CD4-positive, alpha-beta T cell treated with Interleukin-15 for 1 hour (primary cell): Measurements from ENCODE around the gene AKR1C2.
"Not testable (repeated sequence)": the region's sequence is repeated elsewhere in the genome, so short reads cannot be mapped to it uniquely, and the experiment has no call there.

Experiments used
- DNase-seq: peaks from one replicate; pipeline ENCODE4 v3.0.0-alpha.2; 2020

Gene AKR1C2

GRCh38 chr10:5003127-5004029, at the start of gene AKR1C2:
Gene AKR1C2 (minus strand): TSS chr10:5003857. CDS start chr10:5003835, 22 bp downstream.
- not testable (repeated sequence) for DNase-seq

DNA sequence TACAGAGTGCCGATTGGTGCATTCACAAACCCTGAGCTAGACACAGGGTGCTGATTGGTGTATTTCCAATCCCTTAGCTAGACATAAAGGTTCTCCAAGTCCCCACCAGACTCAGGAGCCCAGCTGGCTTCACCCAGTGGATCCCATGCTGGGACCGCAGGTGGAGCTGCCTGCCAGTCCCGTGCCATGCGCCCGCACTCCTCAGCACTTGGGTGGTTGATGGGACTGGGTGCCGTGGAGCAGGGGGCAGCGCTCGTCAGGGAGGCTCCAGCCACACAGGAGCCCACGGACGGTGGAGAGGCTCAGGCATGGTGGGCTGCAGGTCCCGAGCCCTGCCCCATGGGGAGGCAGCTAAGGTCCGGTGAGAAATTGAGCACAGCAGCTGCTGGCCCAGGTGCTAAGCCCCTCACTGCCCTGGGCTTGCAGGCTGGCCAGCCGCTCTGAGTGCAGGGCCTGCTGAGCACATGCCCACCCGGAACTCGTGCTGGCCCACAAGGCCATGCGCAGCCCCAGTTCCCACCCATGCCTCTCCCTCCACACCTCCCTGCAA, 49.4 kb upstream of the AKR1C2 start:
- not testable (repeated sequence) for DNase-seq

GRCh38 chr10:5047912-5048628, 44.4 kb upstream of the AKR1C2 start:
- no peak for DNase-seq

DNA sequence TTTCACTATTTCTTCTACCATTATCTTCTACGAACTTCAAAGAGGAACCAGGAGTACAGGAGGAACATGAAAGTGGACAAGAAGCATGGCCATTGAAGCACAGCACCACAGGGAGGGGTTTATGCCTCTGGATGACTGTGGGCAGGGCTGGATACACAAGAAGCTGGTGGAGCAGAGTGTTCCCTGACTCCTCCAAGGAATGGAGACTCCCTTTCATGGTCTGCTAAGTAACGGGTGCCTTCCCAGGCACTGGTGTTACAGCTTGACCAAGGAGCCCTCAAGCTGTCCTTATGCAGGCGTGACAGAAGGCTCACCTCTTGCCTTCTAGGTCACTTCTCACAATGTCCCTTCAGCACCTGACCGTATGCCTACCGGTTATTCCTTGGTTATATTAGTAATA, 43.4 kb upstream of the AKR1C2 start:
- DNase-seq, result not testable (repeated sequence)

- no peak for DNase-seq
These were observed 42.8 kb upstream of the AKR1C2 start for GRCh38 chr10:5046410-5046809.

DNA sequence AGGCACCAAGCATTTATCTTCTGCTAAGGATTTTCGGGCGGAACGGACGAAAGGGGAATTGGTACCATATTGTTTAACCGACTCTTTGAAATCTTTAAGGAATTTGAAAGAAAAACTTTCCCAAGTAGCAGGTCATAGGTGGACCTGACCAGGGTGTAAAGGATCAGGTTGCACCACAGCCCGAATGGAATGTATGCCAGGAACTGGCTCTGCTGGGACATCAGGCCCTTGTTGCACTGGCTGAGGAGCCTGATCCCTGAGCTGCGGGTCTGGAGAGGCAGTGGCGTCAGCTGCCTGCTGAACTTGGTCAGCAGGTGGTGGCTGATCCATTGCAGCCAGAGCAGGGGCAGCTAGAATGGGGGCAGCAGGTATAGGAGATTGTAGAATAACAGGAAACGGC, 41.4 kb upstream of the AKR1C2 start:
- DNase-seq, result no peak

GRCh38 chr10:5043716-5044115, 40.1 kb upstream of the AKR1C2 start:
- DNase-seq, result no peak

- DNase-seq, result no peak
These were observed 39.3 kb upstream of the AKR1C2 start for GRCh38 chr10:5042922-5043321.

DNA sequence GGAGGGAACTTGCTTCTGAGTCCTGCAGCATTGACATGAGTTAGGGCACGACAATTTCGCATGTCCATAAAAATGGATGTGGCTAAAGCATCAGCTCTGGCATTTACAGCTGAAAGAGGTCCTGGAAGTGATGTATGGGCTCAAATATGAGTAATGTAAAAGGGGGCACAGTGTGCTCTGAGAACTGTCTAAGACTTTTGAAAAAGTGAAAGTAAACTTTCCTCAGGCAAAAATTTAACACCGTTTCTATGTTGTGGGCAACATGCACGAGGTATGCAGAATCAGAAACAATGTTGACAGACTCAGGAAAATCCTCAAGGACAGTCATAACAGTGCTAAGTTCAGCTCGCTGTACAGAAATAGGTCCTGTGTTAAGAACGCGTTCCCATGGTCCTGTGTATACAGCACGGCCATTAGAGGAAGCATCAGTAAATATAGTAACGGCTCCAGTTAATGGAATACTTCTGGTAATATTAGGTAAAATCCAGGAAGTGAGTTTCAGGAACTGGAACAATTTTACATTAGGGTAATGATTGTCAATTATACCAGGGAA, 37.9 kb upstream of the AKR1C2 start:
- no peak for DNase-seq

GRCh38 chr10:5040781-5041470, 37.3 kb upstream of the AKR1C2 start:
- DNase-seq, result no peak

- DNase-seq, result no peak
These were observed 36.5 kb upstream of the AKR1C2 start for GRCh38 chr10:5040010-5040673.

DNA sequence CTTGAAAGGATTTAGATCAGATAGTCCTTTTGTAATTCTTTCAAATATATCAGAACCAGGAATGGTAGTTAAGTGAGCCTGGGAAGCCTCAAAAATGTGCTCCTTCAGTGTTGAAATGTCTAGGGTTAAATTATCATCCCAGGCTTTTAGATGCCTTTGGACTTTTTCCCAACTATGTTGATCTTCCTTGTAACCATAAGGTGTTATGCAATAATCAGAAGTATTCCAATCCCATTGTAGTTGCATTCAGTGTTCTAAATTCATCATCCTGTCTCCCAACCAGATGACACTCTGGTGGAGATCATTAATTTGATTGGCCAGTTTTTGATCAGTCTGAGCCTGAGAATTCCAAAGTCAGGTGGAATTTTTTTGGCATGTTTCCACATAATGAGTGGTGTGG, 35.1 kb upstream of the AKR1C2 start:
- DNase-seq, result no peak

- no peak for DNase-seq
These were observed 34.4 kb upstream of the AKR1C2 start for GRCh38 chr10:5038101-5038500.

GRCh38 chr10:5036511-5036910, 32.9 kb upstream of the AKR1C2 start:
- DNase-seq, result no peak

- DNase-seq, result no peak
These were observed 31.7 kb upstream of the AKR1C2 start for GRCh38 chr10:5035356-5035755.

DNA sequence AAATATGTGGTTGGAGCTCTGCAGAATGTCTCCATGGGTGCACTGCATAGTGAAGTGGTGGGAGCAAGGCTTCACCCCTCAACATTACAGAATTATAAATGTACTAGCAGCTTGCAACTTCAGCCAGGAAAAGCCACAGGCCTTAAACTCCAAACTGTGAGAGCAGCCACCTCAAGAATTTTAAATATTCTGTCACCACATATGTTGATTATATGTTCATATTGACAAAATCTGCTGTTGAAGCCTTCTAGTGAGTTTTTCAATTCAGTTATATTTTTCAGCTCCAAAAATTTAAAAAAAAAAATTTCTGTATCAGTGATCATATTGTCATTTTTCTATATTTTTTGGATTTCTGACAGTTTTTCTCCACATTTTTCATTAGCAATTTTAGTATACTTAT, 30.9 kb upstream of the AKR1C2 start:
- DNase-seq, result no peak

- no peak for DNase-seq
These were observed 29.6 kb upstream of the AKR1C2 start for GRCh38 chr10:5033061-5033778.

- DNase-seq, result not testable (repeated sequence)
These were observed 28.8 kb upstream of the AKR1C2 start for GRCh38 chr10:5032444-5032843.

GRCh38 chr10:5031588-5031987, 27.9 kb upstream of the AKR1C2 start:
- DNase-seq, result not testable (repeated sequence)

DNA sequence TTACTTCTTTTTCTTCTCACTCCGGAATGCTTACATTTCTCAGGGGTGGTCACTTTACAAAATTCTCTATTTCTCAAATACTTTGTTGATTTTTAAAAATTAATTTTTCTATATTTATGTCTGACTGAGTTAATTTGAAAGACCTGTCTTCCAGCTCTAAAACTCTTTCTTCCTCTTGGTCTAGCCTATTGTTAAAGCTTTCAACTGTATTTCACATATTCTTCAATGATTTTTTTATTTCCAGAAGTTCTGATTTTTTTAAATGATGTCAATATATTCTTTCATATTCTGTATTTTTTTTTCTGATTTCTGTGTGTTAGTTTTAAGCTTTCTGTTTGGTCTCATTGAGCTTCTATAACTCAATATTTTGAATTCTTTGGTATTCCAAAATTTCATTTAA, 27.3 kb upstream of the AKR1C2 start:
- DNase-seq, result no peak

DNA sequence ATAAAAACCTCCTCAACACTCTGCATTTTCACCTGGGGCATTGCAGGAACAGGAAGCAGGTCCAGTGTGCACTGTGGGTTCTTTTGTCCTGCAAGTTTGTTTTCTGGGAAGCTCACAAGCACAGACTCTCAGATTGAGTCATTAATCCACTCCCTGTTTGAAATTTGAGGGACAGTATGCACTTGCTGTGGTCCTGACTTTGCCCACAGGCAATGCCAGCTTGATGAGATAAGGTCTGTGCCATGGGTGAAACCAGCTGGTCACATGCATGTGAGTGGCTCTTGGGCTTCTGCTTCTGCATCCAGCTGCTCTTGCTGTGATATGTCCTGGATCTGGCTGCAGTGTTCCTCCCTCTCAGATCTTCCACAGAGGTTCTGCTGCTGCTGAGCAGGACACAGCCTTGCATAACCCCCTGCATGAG, 21.8 kb upstream of the AKR1C2 start:
- DNase-seq, result not testable (repeated sequence)
